NT2/D1 (cell line): ENCODE data around the gene TFF1.

Source experiments
- SUZ12 ChIP-seq: IDR thresholded peaks from 2 replicates; pipeline ENCODE4 v1.6.1; 2011; ENCODE audit not compliant: insufficient read length, insufficient read depth; ENCODE audit errors: extremely low read depth
- YY1 ChIP-seq: IDR thresholded peaks from 2 replicates; pipeline ENCODE4 v1.6.1; 2011; ENCODE audit not compliant: insufficient read length, insufficient read depth
- ZNF274 ChIP-seq: IDR thresholded peaks from 2 replicates; pipeline ENCODE4 v1.6.1; 2011; ENCODE audit warnings: mild to moderate bottlenecking, low read depth, low read length

GRCh38 chr21:42352441-42353095 lies 13.8 kb downstream of the TFF1 start:
- TF ChIP-seq YY1 = no peak
- TF ChIP-seq SUZ12 = no peak
- no peak for TF ChIP-seq ZNF274
